Endothelial cell of umbilical vein (primary cell): Measurements from ENCODE around the gene LDLRAD3. TPM values are rescaled to one million over a fixed set of nuclear protein-coding genes. Genes with fewer than 3 reads are reported as not detected.

ENCODE experiments used
- BruUV-seq: library from RNA; stranded (reverse); fragments of 400-500 nt; replicated peaks from 2 replicates; lab custom pipeline; 2021; lab: Mats Ljungman, UMichigan
- CTCF ChIA-PET: fragments of 300-600, 350-600 bp; sonication (Branson Sonifier 250); formaldehyde crosslinking; loops from one replicate; lab custom pipeline; 2021; ENCODE audit warnings: antibody characterized with exemption, inconsistent platforms; lab: Charles Lee
- POLR2A ChIA-PET: fragments of 300-600, 350-600 bp; sonication (Branson Sonifier 250); formaldehyde crosslinking; loops from one replicate; lab custom pipeline; 2021; ENCODE audit warnings: antibody characterized with exemption, inconsistent platforms; lab: Charles Lee
- DNase-seq: peaks from one replicate; pipeline ENCODE4 v3.0.0-alpha.2; 2011; ENCODE audit warnings: low read depth, low spot score
- FAIRE-seq: peaks from 2 replicates; lab custom pipeline; 2011; peaks lifted over from hg19 to GRCh38; lab: Jason Lieb, UNC
- H2AFZ ChIP-seq: 2 replicates; pipeline ENCODE4 v1.6.0; 2012; ENCODE audit warnings: low read depth, low read length, control low read depth, inconsistent platforms
- H3K27ac ChIP-seq: 2 replicates; pipeline ENCODE4 v1.5.1; 2011; ENCODE audit warnings: low read depth, mild to moderate bottlenecking, control low read depth, low read length, moderate library complexity; ENCODE audit not compliant: insufficient read depth
- H3K27me3 ChIP-seq, 2 experiments: 2 replicates each; pipeline versions ENCODE4 v1.6.0 to v1.6.1; 2011; ENCODE audit warnings: low read length in 2 of 2, mixed read lengths in 1 of 2; ENCODE audit not compliant: control insufficient read depth in 2 of 2, insufficient read depth in 2 of 2
- H3K36me3 ChIP-seq, 2 experiments: 2 replicates in 1 of 2; 3 replicates in 1 of 2; pipeline ENCODE4 v1.5.1; 2011; ENCODE audit warnings: low read length in 2 of 2, mild to moderate bottlenecking in 1 of 2, moderate library complexity in 1 of 2; ENCODE audit not compliant: control insufficient read depth in 2 of 2, insufficient read depth in 2 of 2; ENCODE audit errors: extremely low read depth in 1 of 2
- H3K4me1 ChIP-seq: 3 replicates; pipeline ENCODE4 v1.5.1; 2011; ENCODE audit warnings: mild to moderate bottlenecking, low read length; ENCODE audit not compliant: control insufficient read depth, insufficient read depth; ENCODE audit errors: extremely low read depth
- H3K4me2 ChIP-seq: 2 replicates; pipeline ENCODE4 v1.6.1; 2011; ENCODE audit warnings: low read length, control low read depth, mixed read lengths; ENCODE audit not compliant: insufficient read depth
- H3K4me3 ChIP-seq, 3 experiments: fragments of 200-600 bp in 1 of 3; sonication (generic), shearing (Covaris generic) in 1 of 3; replicated peaks in 1 of 3; 2 replicates each; pipeline ENCODE4 v1.5.1; 2011 to 2016; ENCODE audit warnings: control low read depth in 3 of 3, low read length in 3 of 3, mild to moderate bottlenecking in 2 of 3, inconsistent platforms in 1 of 3, low read depth in 1 of 3, moderate library complexity in 1 of 3; ENCODE audit not compliant: insufficient read depth in 1 of 3
- H3K79me2 ChIP-seq: 2 replicates; pipeline ENCODE4 v1.6.0; 2012; ENCODE audit warnings: low read length, inconsistent platforms; ENCODE audit not compliant: control insufficient read depth, insufficient read depth
- H3K9ac ChIP-seq: replicated peaks from 2 replicates; pipeline ENCODE3; 2011; ENCODE audit warnings: low read length, control low read depth; ENCODE audit not compliant: insufficient read depth; ENCODE audit errors: extremely low read depth
- H3K9me1 ChIP-seq: replicated peaks from 3 replicates; pipeline ENCODE4 v1.6.0; 2011; ENCODE audit warnings: mild to moderate bottlenecking, low read length; ENCODE audit not compliant: control insufficient read depth, insufficient read depth; ENCODE audit errors: extremely low read depth
- H3K9me3 ChIP-seq: replicated peaks from 2 replicates; pipeline ENCODE4 v1.5.1; 2012; ENCODE audit warnings: low read length, inconsistent platforms; ENCODE audit not compliant: control insufficient read depth, insufficient read depth
- H4K20me1 ChIP-seq: replicated peaks from 2 replicates; pipeline ENCODE3; 2011; ENCODE audit warnings: mild to moderate bottlenecking, low read length; ENCODE audit not compliant: control insufficient read depth, insufficient read depth; ENCODE audit errors: extremely low read depth
- EZH2 ChIP-seq: IDR thresholded peaks from 2 replicates; pipeline ENCODE4 v1.6.1; 2012; ENCODE audit warnings: borderline replicate concordance, low read depth, mild to moderate bottlenecking, moderate library complexity, low read length, inconsistent platforms; ENCODE audit not compliant: severe bottlenecking
- FOS ChIP-seq: IDR thresholded peaks from 2 replicates; pipeline ENCODE4 v1.6.1; 2011; ENCODE audit warnings: mild to moderate bottlenecking, low read length, moderate library complexity, borderline replicate concordance; ENCODE audit not compliant: insufficient read depth
- GATA2 ChIP-seq: IDR thresholded peaks from 2 replicates; pipeline ENCODE4 v1.7.0; 2011; ENCODE audit warnings: low read depth, mild to moderate bottlenecking, moderate library complexity, mixed read lengths, low read length; ENCODE audit not compliant: insufficient read length, insufficient read depth
- JUN ChIP-seq: IDR thresholded peaks from 2 replicates; pipeline ENCODE4 v1.6.1; 2011; ENCODE audit warnings: borderline replicate concordance, low read depth; ENCODE audit not compliant: insufficient read length, insufficient read depth
- MYC ChIP-seq: IDR thresholded peaks from one replicate; pipeline ENCODE4 v1.6.1; 2011; ENCODE audit warnings: mild to moderate bottlenecking, low read depth, low read length
- POLR2A ChIP-seq: IDR thresholded peaks from 2 replicates; pipeline ENCODE4 v1.6.1; 2012; ENCODE audit warnings: low read depth, mild to moderate bottlenecking, control low read depth, low read length
- POLR2AphosphoS5 ChIP-seq: IDR thresholded peaks from 2 replicates; pipeline ENCODE4 v1.6.1; 2012; ENCODE audit warnings: low read depth, mild to moderate bottlenecking, control low read depth, low read length, moderate library complexity; ENCODE audit not compliant: insufficient read depth
- dilution Hi-C: fragments of 300-500 bp; cut with MboI; formaldehyde crosslinking; loops from one replicate; pipeline ENCODE4 v1.15.0; 2019; ENCODE audit warnings: low sequenced_read_pairs; ENCODE audit not compliant: extremely low pct_ligation_motif_present
- intact Hi-C: fragments of 100-400 bp; cut with micrococcal nuclease; formaldehyde crosslinking; loops from one replicate; pipeline ENCODE4 v1.10.0; 2022
- polyA plus RNA-seq, 4 experiments: library from polyadenylated mRNA; depleted of rRNA in 3 of 4; stranded (reverse) in 3 of 4; unstranded in 1 of 4; fragments of >200 nt; gene quantifications; 2 replicates each; pipeline versions ENCODE4 v1.2.1 to v1.2.3, GENCODE V29; 2011 to 2012; ENCODE audit warnings: missing spikeins in 1 of 4
- total RNA-seq: library from RNA; stranded (reverse); gene quantifications from 2 replicates; pipeline ENCODE4 v1.2.3, GENCODE V29; 2021
- TF ChIP-seq, protein P1 (sequence below): IDR thresholded peaks from 2 replicates; pipeline ENCODE4 v1.6.1; 2011; ENCODE audit not compliant: insufficient read depth, insufficient read length

The LDLRAD3 gene
- total and polyA plus RNA-seq, 2 donors (not counting 3 experiments of a cell fraction or from before 2014, with no cell fraction given), result 17.9 to 25.1 TPM

DNA sequence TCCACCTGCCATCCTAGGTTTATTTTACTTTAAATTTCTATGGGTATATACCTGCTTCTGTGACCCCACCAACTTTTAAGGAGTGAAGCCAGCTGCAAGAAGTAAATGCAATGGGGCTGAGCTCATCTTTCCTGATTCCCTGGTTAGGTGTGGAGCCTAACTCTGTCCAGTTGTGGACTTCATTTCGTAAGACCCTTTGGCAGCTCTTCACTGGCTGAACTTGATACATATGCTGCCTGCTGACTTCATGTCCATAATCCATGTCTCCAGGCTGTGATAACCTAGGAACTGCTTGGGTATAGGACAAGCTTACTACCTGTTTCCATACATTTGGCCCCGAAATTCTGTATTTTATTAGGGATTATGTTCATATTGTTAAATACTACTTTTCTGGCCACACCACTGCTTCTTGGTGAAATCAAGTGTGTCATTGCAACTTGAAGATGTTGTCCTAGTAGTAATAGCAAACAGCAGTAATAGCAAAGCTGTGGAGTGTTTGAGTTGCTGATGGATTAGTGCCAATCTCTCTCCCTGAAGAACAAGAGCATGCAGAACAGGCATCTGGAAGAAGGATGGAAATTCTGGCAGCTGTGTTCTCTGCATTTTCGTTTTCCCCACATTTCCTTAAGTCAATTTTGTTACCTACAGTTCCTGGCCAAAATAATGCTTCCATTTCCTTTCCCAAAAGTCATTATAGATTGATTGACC, 31.2 kb downstream of the LDLRAD3 start:
- no peak overlapping the region for H3K9ac ChIP-seq
- no peak overlapping the region for H3K4me2 ChIP-seq
- no peaks in the 10 kb centered on the region for H3K36me3 ChIP-seq
- no peak overlapping the region for H3K27ac ChIP-seq
- H3K9me3 ChIP-seq, result no peaks in the 10 kb centered on the region
- ChIA-PET POLR2A (no interaction called here), CTCF (interaction anchor here (1.1 to 3.0 kb wide), 3 partner anchors 153 to 356 kb away, joined by 3 to 11 read pairs (median 3); no protein-coding TSS in a partner anchor)
- H3K4me3 ChIP-seq, result no peak overlapping the region
- FAIRE-seq (no peak), DNase-seq (no peak)
- no peaks in the 10 kb centered on the region for H3K27me3 ChIP-seq
- H2AFZ ChIP-seq, result no peak overlapping the region
- peaks cover 42% of the 10 kb centered on the region for H3K79me2 ChIP-seq
- peaks cover 10% of the 10 kb centered on the region for H3K4me1 ChIP-seq
- BruUV-seq, result no TSS peak
- intact Hi-C loops, result no loop called here
- no peaks in the 10 kb centered on the region for H4K20me1 ChIP-seq
- H3K9me1 ChIP-seq, result no peaks in the 10 kb centered on the region
- dilution Hi-C loops, result no loop called here
- TF ChIP-seq FOS (no peak), JUN (no peak), MYC (no peak), POLR2AphosphoS5 (no peak), EZH2 (no peak), POLR2A (no peak)

- POLR2A ChIA-PET, result no interaction called here
- Histone ChIP-seq H3K4me2 (no peak overlapping the region), H3K79me2 (peaks cover 38% of the 10 kb centered on the region), H2AFZ (no peak overlapping the region), H3K36me3 (no peaks in the 10 kb centered on the region), H3K4me1 (peaks cover 13% of the 10 kb centered on the region), H3K27ac (no peak overlapping the region), H4K20me1 (no peaks in the 10 kb centered on the region), H3K9me3 (no peaks in the 10 kb centered on the region), H3K27me3 (no peaks in the 10 kb centered on the region), H3K9me1 (no peaks in the 10 kb centered on the region), H3K4me3 (no peak overlapping the region), H3K9ac (no peak overlapping the region)
- intact Hi-C loops (no loop called here), dilution Hi-C loops (no loop called here)
- CTCF ChIA-PET, result interaction anchor here (0.6 to 1.1 kb wide), 3 partner anchors 155 to 254 kb away, joined by 3 read pairs; no protein-coding TSS in a partner anchor
- FAIRE-seq, result no peak
- TF ChIP-seq, protein P1, sequence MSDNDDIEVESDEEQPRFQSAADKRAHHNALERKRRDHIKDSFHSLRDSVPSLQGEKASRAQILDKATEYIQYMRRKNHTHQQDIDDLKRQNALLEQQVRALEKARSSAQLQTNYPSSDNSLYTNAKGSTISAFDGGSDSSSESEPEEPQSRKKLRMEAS, result no peak
- TF ChIP-seq FOS (no peak), EZH2 (no peak), GATA2 (no peak), JUN (no peak)
- DNase-seq, result no peak
- no TSS peak for BruUV-seq
These were observed 32.6 kb downstream of the LDLRAD3 start for GRCh38 chr11:35976434-35976833.
